GM23248 (cell line): ENCODE measurements around the gene UNC13A. TPM values are rescaled to one million over a fixed set of nuclear protein-coding genes. Genes with fewer than 3 reads are reported as not detected.
A peak's percentile ranks its signal among the peaks of the same experiment; 100 is the strongest.

ENCODE experiments used
- DNase-seq: peaks from one replicate; pipeline ENCODE4 v3.0.0-alpha.2; 2015
- H2AFZ ChIP-seq: fragments of 200-600 bp; sonication (generic); 2 replicates; pipeline ENCODE4 v1.6.1; 2016; ENCODE audit warnings: antibody characterized with exemption
- H3F3A ChIP-seq: fragments of 200-600 bp; sonication (generic); 2 replicates; pipeline ENCODE4 v1.6.1; 2016; ENCODE audit warnings: mild to moderate bottlenecking, antibody characterized with exemption, mixed run types; ENCODE audit not compliant: insufficient read depth
- H3K27ac ChIP-seq: fragments of 200-600 bp; sonication (generic); 2 replicates; pipeline ENCODE4 v1.5.1; 2016; ENCODE audit warnings: mild to moderate bottlenecking
- H3K27me3 ChIP-seq: fragments of 200-600 bp; sonication (generic); replicated peaks from 2 replicates; pipeline ENCODE4 v1.6.1; 2016; ENCODE audit warnings: mild to moderate bottlenecking; ENCODE audit not compliant: insufficient read depth
- H3K36me3 ChIP-seq: fragments of 200-600 bp; sonication (generic); 2 replicates; pipeline ENCODE4 v1.6.1; 2016; ENCODE audit warnings: low read depth, mild to moderate bottlenecking
- H3K4me1 ChIP-seq: fragments of 200-600 bp; sonication (generic); 2 replicates; pipeline ENCODE4 v1.6.1; 2016; ENCODE audit warnings: mild to moderate bottlenecking; ENCODE audit not compliant: insufficient read depth
- H3K4me2 ChIP-seq: fragments of 200-600 bp; sonication (generic); one replicate; pipeline ENCODE4 v1.6.1; 2016; ENCODE audit warnings: mild to moderate bottlenecking; ENCODE audit not compliant: unreplicated experiment
- H3K4me3 ChIP-seq: fragments of 200-600 bp; sonication (generic); 2 replicates; pipeline ENCODE4 v1.5.1; 2016; ENCODE audit warnings: mild to moderate bottlenecking
- H3K79me2 ChIP-seq: fragments of 200-600 bp; sonication (generic); 2 replicates; pipeline ENCODE4 v1.6.1; 2016; ENCODE audit warnings: mild to moderate bottlenecking; ENCODE audit not compliant: insufficient read depth
- H3K9ac ChIP-seq: fragments of 200-600 bp; sonication (generic); 2 replicates; pipeline ENCODE4 v1.6.1; 2016; ENCODE audit warnings: mild to moderate bottlenecking
- H3K9me2 ChIP-seq: fragments of 200-600 bp; sonication (generic); 2 replicates; pipeline ENCODE4 v1.6.1; 2016; ENCODE audit warnings: mixed run types, mild to moderate bottlenecking, moderate library complexity; ENCODE audit not compliant: insufficient read depth
- H3K9me3 ChIP-seq: fragments of 200-600 bp; sonication (generic); one replicate; pipeline ENCODE4 v1.6.1; 2017; ENCODE audit warnings: low read depth
- H4K20me1 ChIP-seq: fragments of 200-600 bp; sonication (generic); 2 replicates; pipeline ENCODE4 v1.6.0; 2016; ENCODE audit not compliant: insufficient read depth
- EZH2 ChIP-seq: fragments of 200-600 bp; sonication (generic); IDR thresholded peaks from 2 replicates; pipeline ENCODE4 v1.6.1; 2018; ENCODE audit warnings: antibody characterized with exemption, mild to moderate bottlenecking; ENCODE audit not compliant: insufficient read depth, poor library complexity, severe bottlenecking
- EZH2phosphoT487 ChIP-seq: fragments of 200-600 bp; sonication (generic); IDR thresholded peaks from 2 replicates; pipeline ENCODE4 v1.6.1; 2018; ENCODE audit warnings: antibody characterized with exemption, moderate library complexity, mild to moderate bottlenecking, low read depth; ENCODE audit not compliant: insufficient read depth
- WGBS, 2 experiments: methylation state at CpG; one replicate each; pipeline ENCODE4 v1.1.6; 2015 to 2017; ENCODE audit warnings: low lambda C conversion rate in 2 of 2, low coverage in 1 of 2; ENCODE audit errors: missing lambda C conversion rate in 2 of 2; 5-methylcytosine and 5-hydroxymethylcytosine counted together
- in situ Hi-C: fragments of 300-500 bp; cut with MboI; formaldehyde crosslinking; loops from 2 replicates; pipeline ENCODE4 v1.15.0; 2020
- polyA plus RNA-seq: library from polyadenylated mRNA; unstranded; fragments of >200 nt; fragmentation: Nextera tagmentation; extraction: Ambion mirVana; gene quantifications from 2 replicates; pipeline ENCODE4 v1.2.1, GENCODE V29; 2016
- total RNA-seq: library from RNA; depleted of rRNA; stranded (reverse); fragments of >200 nt; shearing (Covaris generic); gene quantifications from 2 replicates; pipeline ENCODE4 v1.2.3, GENCODE V29; 2014

UNC13A gene
- total and polyA plus RNA-seq, 2 experiments from 2014 or later = 0.03 to 0.11 TPM

- no peaks in the 10 kb centered on the region for H3K9me2 ChIP-seq
- no peaks in the 10 kb centered on the region for H3K9me3 ChIP-seq
- no peak overlapping the region for H3K4me2 ChIP-seq
- no peak overlapping the region for H2AFZ ChIP-seq
- no peaks in the 10 kb centered on the region for H3F3A ChIP-seq
- in situ Hi-C loops = no loop called here
- H3K79me2 ChIP-seq = no peaks in the 10 kb centered on the region
- no peak for TF ChIP-seq EZH2
- no peak for TF ChIP-seq EZH2phosphoT487
- H3K4me3 ChIP-seq = no peak overlapping the region
- H3K27ac ChIP-seq = no peak overlapping the region
- H3K4me1 ChIP-seq = no peaks in the 10 kb centered on the region
- H3K27me3 ChIP-seq = peaks cover 8% of the 10 kb centered on the region; the same call in 1 of the 2 replicates
- H4K20me1 ChIP-seq = no peaks in the 10 kb centered on the region
- 29 to 30% methylated on average over 11 of the region's 11 CpGs for WGBS, 2 experiments
- peak; percentile 63 for DNase-seq
- H3K36me3 ChIP-seq = no peaks in the 10 kb centered on the region
- H3K9ac ChIP-seq = no peak overlapping the region
Measured at GRCh38 chr19:17703824-17704463, 15.8 kb upstream of the UNC13A start.

GRCh38 chr19:17695198-17695597 lies 7.0 kb upstream of the UNC13A start:
- no peaks in the 10 kb centered on the region for H4K20me1 ChIP-seq
- no peak overlapping the region for H3K9ac ChIP-seq
- no peaks in the 10 kb centered on the region for H3F3A ChIP-seq
- no peak for DNase-seq
- H3K4me3 ChIP-seq = no peak overlapping the region
- no peak overlapping the region for H3K4me2 ChIP-seq
- WGBS, 2 experiments = 31 to 33% methylated on average over 2 of the region's 2 CpGs
- in situ Hi-C loops = no loop called here
- H3K79me2 ChIP-seq = no peaks in the 10 kb centered on the region
- H3K4me1 ChIP-seq = no peaks in the 10 kb centered on the region
- no peak for TF ChIP-seq EZH2phosphoT487
- TF ChIP-seq EZH2 = no peak
- H3K9me3 ChIP-seq = no peaks in the 10 kb centered on the region
- no peaks in the 10 kb centered on the region for H3K9me2 ChIP-seq
- peaks cover 13% of the 10 kb centered on the region for H3K27me3 ChIP-seq
- no peak overlapping the region for H2AFZ ChIP-seq
- no peaks in the 10 kb centered on the region for H3K36me3 ChIP-seq
- H3K27ac ChIP-seq = no peak overlapping the region

GRCh38 chr19:17692566-17692965 lies 4.4 kb upstream of the UNC13A start:
- Histone ChIP-seq H3K36me3 (no peaks in the 10 kb centered on the region), H2AFZ (no peak overlapping the region), H4K20me1 (no peaks in the 10 kb centered on the region), H3K4me3 (no peak overlapping the region), H3K9ac (no peak overlapping the region), H3K79me2 (no peaks in the 10 kb centered on the region), H3K27me3 (peaks cover 1% of the 10 kb centered on the region), H3K9me3 (no peaks in the 10 kb centered on the region), H3K27ac (no peak overlapping the region), H3K4me2 (no peak overlapping the region), H3K4me1 (no peaks in the 10 kb centered on the region), H3K9me2 (no peaks in the 10 kb centered on the region), H3F3A (no peaks in the 10 kb centered on the region)
- TF ChIP-seq EZH2phosphoT487 = no peak
- WGBS, 2 experiments = 28 to 29% methylated on average over 4 of the region's 4 CpGs
- DNase-seq = no peak
- in situ Hi-C loops = no loop called here

GRCh38 chr19:17688853-17689595 lies 870 bp upstream of the UNC13A start:
- H3K27ac ChIP-seq = no peak overlapping the region
- no peak overlapping the region for H3K9ac ChIP-seq
- no peaks in the 10 kb centered on the region for H3K9me3 ChIP-seq
- H3F3A ChIP-seq = no peaks in the 10 kb centered on the region
- H3K4me2 ChIP-seq = no peak overlapping the region
- H3K27me3 ChIP-seq = peaks cover 9% of the 10 kb centered on the region
- no peak for DNase-seq
- in situ Hi-C loops = no loop called here
- no peaks in the 10 kb centered on the region for H3K36me3 ChIP-seq
- WGBS, 2 experiments = 42 to 49% methylated on average over 10 of the region's 10 CpGs
- H3K9me2 ChIP-seq = no peaks in the 10 kb centered on the region
- H4K20me1 ChIP-seq = no peaks in the 10 kb centered on the region
- 0 out of 2 replicates have a peak, but pooled peaks cover 4% of the 10 kb centered on the region for H3K4me1 ChIP-seq
- H3K79me2 ChIP-seq = no peaks in the 10 kb centered on the region
- no peak overlapping the region for H3K4me3 ChIP-seq
- no peak for TF ChIP-seq EZH2phosphoT487
- TF ChIP-seq EZH2 = no peak
- H2AFZ ChIP-seq = no peak overlapping the region
